ENCODE data around the gene PER3.

Gene PER3

DNA sequence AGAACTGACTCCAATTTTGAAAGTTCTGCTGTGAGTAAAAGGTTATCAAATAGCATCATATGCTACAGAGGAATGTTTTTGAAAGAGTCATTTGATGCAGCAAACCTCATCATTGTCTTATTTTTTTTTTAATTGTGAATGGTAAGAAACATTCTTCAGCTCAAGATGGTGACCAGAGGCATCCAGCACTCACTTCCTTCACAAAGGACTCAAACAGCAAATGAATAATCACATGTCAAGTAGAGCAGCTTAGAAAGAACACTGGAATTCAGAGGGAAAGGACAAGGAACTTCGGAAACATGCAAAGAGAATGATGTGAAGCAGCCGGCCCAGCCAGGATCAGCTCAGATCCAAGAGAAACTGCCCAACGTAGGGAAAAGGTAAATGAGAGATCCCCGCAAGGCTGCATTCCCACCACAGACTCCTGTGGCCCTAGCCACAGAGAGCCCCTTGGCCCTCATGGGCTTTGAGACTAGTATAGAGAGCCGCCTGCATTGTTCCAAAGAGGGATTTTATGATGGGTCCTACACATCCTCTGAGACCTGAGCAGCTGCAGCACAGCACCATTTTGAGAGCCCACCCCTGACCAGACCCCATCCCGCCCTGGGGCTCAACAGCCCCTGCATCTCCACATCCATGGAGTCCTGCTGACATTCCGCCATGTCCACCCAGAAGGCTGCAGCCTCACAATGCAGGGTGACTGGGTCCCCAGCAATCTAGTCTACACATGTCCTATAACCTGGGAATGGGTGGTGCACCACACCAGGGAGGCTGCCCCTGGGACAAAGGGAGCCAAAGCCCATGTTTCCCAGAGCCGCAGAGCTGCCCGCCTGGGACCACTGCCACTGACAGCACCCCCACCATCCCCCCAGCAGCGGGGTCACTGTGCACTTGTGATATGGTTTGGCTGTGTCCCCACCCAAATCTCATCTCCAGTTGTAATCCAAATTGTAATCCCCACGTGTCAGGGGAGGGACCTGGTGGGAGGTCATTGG lies 90.0 kb downstream of the PER3 start:
- no peak for ATAC-seq
- no peak for TF ChIP-seq TOX (CRISPR knock-in tag; IDR thresholded peaks at IDR 0.05; ENCODE audit: borderline replicate concordance)

DNA sequence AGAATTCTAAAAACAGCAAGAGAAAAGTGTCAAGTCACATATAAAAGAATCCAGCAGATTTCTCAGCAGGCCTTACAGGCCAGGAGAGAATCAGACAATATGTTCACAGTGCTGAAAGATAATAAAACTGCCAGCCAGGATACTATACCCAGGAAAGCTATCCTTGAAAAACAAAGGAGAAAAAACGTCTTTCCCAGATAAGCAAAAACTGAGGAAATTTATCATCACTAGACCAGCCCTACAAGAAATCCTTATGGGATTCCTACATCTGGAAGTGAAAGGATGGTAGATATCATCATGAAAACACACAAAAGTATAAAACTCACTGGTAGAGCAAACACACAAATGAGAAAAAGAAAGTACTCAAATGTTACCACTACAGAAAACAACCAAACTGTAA lies 93.9 kb downstream of the PER3 start:
- no peak for TF ChIP-seq CSDC2 (CRISPR knock-in tag; IDR thresholded peaks at IDR 0.05)
- TF ChIP-seq OSR1 (CRISPR knock-in tag; IDR thresholded peaks at IDR 0.05) = no peak
- TF ChIP-seq, protein P1, sequence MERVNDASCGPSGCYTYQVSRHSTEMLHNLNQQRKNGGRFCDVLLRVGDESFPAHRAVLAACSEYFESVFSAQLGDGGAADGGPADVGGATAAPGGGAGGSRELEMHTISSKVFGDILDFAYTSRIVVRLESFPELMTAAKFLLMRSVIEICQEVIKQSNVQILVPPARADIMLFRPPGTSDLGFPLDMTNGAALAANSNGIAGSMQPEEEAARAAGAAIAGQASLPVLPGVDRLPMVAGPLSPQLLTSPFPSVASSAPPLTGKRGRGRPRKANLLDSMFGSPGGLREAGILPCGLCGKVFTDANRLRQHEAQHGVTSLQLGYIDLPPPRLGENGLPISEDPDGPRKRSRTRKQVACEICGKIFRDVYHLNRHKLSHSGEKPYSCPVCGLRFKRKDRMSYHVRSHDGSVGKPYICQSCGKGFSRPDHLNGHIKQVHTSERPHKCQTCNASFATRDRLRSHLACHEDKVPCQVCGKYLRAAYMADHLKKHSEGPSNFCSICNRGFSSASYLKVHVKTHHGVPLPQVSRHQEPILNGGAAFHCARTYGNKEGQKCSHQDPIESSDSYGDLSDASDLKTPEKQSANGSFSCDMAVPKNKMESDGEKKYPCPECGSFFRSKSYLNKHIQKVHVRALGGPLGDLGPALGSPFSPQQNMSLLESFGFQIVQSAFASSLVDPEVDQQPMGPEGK (CRISPR knock-in tag; IDR thresholded peaks at IDR 0.05; ENCODE audit: borderline replicate concordance) = no peak
- no peak for TF ChIP-seq ZNF565 (CRISPR knock-in tag; conservative IDR thresholded peaks at IDR 0.05; ENCODE audit: low read depth)
- TF ChIP-seq, protein P2, sequence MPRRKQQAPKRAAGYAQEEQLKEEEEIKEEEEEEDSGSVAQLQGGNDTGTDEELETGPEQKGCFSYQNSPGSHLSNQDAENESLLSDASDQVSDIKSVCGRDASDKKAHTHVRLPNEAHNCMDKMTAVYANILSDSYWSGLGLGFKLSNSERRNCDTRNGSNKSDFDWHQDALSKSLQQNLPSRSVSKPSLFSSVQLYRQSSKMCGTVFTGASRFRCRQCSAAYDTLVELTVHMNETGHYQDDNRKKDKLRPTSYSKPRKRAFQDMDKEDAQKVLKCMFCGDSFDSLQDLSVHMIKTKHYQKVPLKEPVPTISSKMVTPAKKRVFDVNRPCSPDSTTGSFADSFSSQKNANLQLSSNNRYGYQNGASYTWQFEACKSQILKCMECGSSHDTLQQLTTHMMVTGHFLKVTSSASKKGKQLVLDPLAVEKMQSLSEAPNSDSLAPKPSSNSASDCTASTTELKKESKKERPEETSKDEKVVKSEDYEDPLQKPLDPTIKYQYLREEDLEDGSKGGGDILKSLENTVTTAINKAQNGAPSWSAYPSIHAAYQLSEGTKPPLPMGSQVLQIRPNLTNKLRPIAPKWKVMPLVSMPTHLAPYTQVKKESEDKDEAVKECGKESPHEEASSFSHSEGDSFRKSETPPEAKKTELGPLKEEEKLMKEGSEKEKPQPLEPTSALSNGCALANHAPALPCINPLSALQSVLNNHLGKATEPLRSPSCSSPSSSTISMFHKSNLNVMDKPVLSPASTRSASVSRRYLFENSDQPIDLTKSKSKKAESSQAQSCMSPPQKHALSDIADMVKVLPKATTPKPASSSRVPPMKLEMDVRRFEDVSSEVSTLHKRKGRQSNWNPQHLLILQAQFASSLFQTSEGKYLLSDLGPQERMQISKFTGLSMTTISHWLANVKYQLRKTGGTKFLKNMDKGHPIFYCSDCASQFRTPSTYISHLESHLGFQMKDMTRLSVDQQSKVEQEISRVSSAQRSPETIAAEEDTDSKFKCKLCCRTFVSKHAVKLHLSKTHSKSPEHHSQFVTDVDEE (CRISPR knock-in tag; IDR thresholded peaks at IDR 0.05) = no peak
- no peak for TF ChIP-seq ESRRG (CRISPR knock-in tag; IDR thresholded peaks at IDR 0.05)
- no peak for TF ChIP-seq TCF4 (CRISPR knock-in tag; IDR thresholded peaks at IDR 0.05; ENCODE audit: borderline replicate concordance)
- TF ChIP-seq ZNF70 (CRISPR knock-in tag; IDR thresholded peaks at IDR 0.05) = no peak
- no peak for TF ChIP-seq ZFP30 (CRISPR knock-in tag; IDR thresholded peaks at IDR 0.05)
- TF ChIP-seq ZC3H10 (CRISPR knock-in tag; IDR thresholded peaks at IDR 0.05) = no peak
- TF ChIP-seq TOX (CRISPR knock-in tag; IDR thresholded peaks at IDR 0.05; ENCODE audit: borderline replicate concordance) = no peak
- TF ChIP-seq SNAI2 (CRISPR knock-in tag; IDR thresholded peaks at IDR 0.05) = no peak
- TF ChIP-seq, protein P3, sequence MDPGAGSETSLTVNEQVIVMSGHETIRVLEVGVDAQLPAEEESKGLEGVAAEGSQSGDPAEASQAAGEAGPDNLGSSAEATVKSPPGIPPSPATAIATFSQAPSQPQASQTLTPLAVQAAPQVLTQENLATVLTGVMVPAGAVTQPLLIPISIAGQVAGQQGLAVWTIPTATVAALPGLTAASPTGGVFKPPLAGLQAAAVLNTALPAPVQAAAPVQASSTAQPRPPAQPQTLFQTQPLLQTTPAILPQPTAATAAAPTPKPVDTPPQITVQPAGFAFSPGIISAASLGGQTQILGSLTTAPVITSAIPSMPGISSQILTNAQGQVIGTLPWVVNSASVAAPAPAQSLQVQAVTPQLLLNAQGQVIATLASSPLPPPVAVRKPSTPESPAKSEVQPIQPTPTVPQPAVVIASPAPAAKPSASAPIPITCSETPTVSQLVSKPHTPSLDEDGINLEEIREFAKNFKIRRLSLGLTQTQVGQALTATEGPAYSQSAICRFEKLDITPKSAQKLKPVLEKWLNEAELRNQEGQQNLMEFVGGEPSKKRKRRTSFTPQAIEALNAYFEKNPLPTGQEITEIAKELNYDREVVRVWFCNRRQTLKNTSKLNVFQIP (CRISPR knock-in tag; IDR thresholded peaks at IDR 0.05; ENCODE audit: borderline replicate concordance, low read depth) = no peak
- no peak for TF ChIP-seq GLIS3 (CRISPR knock-in tag; IDR thresholded peaks at IDR 0.05)
- TF ChIP-seq, protein P4, sequence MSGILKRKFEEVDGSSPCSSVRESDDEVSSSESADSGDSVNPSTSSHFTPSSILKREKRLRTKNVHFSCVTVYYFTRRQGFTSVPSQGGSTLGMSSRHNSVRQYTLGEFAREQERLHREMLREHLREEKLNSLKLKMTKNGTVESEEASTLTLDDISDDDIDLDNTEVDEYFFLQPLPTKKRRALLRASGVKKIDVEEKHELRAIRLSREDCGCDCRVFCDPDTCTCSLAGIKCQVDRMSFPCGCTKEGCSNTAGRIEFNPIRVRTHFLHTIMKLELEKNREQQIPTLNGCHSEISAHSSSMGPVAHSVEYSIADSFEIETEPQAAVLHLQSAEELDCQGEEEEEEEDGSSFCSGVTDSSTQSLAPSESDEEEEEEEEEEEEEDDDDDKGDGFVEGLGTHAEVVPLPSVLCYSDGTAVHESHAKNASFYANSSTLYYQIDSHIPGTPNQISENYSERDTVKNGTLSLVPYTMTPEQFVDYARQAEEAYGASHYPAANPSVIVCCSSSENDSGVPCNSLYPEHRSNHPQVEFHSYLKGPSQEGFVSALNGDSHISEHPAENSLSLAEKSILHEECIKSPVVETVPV (CRISPR knock-in tag; IDR thresholded peaks at IDR 0.05) = no peak
- TF ChIP-seq RARB (CRISPR knock-in tag; IDR thresholded peaks at IDR 0.05) = no peak
- TF ChIP-seq, protein P5, sequence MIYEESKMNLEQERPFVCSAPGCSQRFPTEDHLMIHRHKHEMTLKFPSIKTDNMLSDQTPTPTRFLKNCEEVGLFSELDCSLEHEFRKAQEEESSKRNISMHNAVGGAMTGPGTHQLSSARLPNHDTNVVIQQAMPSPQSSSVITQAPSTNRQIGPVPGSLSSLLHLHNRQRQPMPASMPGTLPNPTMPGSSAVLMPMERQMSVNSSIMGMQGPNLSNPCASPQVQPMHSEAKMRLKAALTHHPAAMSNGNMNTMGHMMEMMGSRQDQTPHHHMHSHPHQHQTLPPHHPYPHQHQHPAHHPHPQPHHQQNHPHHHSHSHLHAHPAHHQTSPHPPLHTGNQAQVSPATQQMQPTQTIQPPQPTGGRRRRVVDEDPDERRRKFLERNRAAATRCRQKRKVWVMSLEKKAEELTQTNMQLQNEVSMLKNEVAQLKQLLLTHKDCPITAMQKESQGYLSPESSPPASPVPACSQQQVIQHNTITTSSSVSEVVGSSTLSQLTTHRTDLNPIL (CRISPR knock-in tag; IDR thresholded peaks at IDR 0.05; ENCODE audit: low read depth) = no peak
- no peak for ATAC-seq

DNA sequence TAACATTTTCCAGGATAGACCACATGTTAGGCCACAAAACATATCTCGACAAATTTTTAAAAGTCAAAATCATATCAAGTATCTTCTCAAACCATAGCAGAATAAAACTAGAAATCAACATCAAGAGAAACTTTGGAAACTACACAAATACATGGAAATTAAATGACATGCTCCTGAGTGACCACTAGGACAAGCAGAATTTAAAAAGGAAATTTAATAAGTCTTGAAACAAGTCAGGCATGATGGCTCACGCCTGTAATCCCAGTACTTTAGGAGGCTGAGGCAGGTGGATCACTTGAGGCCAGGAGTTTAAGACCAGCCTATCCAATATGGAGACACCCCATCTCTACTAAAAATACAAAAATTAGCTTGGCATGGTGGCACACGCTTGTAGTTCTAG lies 95.1 kb downstream of the PER3 start:
- ATAC-seq = no peak
- TF ChIP-seq, protein P1 (CRISPR knock-in tag; IDR thresholded peaks at IDR 0.05; ENCODE audit: borderline replicate concordance) = no peak
- TF ChIP-seq, protein P2 (CRISPR knock-in tag; IDR thresholded peaks at IDR 0.05) = no peak
- TF ChIP-seq RARB (CRISPR knock-in tag; IDR thresholded peaks at IDR 0.05) (no peak), ZNF565 (CRISPR knock-in tag; conservative IDR thresholded peaks at IDR 0.05; ENCODE audit: low read depth) (no peak), ZFP3 (CRISPR knock-in tag; IDR thresholded peaks at IDR 0.05) (no peak), ZC3H10 (CRISPR knock-in tag; IDR thresholded peaks at IDR 0.05) (no peak), CSDC2 (CRISPR knock-in tag; IDR thresholded peaks at IDR 0.05) (no peak), OSR1 (CRISPR knock-in tag; IDR thresholded peaks at IDR 0.05) (no peak)
- TF ChIP-seq, protein P3 (CRISPR knock-in tag; IDR thresholded peaks at IDR 0.05; ENCODE audit: borderline replicate concordance, low read depth) = no peak
